ENCODE results near the gene PDE4D.
"Not testable (repeated sequence)": the region's sequence is repeated elsewhere in the genome, so short reads cannot be mapped to it uniquely, and the experiment has no call there.

Gene PDE4D

DNA sequence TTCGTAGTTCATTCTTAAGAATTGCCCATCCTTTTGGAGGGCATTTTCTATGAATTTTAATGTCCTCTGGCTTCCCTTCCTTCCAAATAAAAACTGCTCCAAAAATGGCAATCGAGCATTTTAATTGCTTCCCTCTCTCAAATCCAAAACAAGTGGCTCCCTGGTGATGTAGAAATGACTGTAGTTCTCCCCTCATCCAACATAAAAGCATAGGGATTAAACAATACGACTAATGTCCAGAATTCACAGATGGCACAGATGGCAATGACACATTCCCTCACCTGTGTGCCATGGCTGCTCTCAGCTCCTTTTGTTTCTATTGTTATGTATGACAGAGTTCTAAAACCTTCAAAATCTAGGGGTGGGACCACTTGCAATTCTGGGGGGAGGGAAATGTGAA, 893.3 kb downstream of the PDE4D start:
- H3K4me2 ChIP-seq (ENCODE audit: low read length) = no peak overlapping the region
- no peaks in the 10 kb centered on the region for H3K36me3 ChIP-seq (ENCODE audit: insufficient read depth, low read length)
- no peaks in the 10 kb centered on the region for H3K27me3 ChIP-seq (ENCODE audit: control insufficient read depth, insufficient read depth, low read length)
- H3K9me3 ChIP-seq (replicated peaks; ENCODE audit: low read length) = no peaks in the 10 kb centered on the region
- no peak overlapping the region for H3K4me3 ChIP-seq (ENCODE audit: low read length)
- no peak overlapping the region for H3K9ac ChIP-seq (ENCODE audit: low read depth, low read length)
- H3K4me1 ChIP-seq (ENCODE audit: control insufficient read depth, insufficient read depth, low read length) = no peaks in the 10 kb centered on the region

DNA sequence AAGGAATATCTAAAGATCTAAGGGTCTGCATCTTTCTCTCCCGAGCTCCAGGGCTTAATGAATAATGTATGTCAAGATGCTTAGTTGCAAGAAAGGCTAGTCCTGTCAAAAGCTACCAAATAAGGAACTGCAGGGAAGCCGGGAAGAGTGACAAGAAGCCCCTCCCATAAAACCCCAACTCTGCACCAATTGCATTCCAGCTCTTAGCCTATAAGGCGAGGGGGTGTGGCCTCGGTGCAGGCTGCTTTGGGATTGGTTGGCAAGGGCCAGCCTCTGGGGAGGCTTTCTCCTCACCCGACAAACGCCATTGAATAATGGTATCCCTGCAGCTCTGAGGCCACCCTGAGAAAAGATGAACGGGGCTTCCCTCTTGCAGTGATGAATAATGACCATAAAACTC, 893.7 kb downstream of the PDE4D start:
- H3K4me2 ChIP-seq (ENCODE audit: low read length) = no peak overlapping the region

DNA sequence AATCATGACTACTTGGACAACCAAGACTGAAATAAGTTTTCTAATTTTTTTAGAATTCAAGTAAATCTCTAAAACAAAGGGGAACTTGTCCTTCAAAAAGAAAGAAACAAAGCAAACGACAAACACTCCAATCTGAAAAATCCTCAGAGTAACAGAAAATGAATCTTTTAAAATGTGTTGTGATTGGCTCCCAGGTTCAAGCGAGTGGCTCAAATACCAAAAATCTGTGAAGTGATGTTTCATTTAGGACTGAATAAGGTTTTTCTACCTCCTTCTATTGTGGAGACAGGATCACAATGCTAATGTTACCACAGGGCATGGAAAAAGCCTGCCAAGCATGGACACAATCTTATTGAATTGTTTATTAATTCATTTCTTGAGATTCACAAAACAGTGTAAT, 895.0 kb downstream of the PDE4D start:
- no peaks in the 10 kb centered on the region for H3K9me3 ChIP-seq (replicated peaks; ENCODE audit: low read length)
- no peak overlapping the region for H3K4me2 ChIP-seq (ENCODE audit: low read length)
- no peaks in the 10 kb centered on the region for H3K36me3 ChIP-seq (ENCODE audit: insufficient read depth, low read length)
- H3K9ac ChIP-seq (ENCODE audit: low read depth, low read length) = no peak overlapping the region
- no peaks in the 10 kb centered on the region for H3K4me1 ChIP-seq (ENCODE audit: control insufficient read depth, insufficient read depth, low read length)
- no peak overlapping the region for H3K4me3 ChIP-seq (ENCODE audit: low read length)
- no peaks in the 10 kb centered on the region for H3K27me3 ChIP-seq (ENCODE audit: control insufficient read depth, insufficient read depth, low read length)

More for the DNA sequence above, 893.7 kb downstream of the PDE4D start:
- Histone ChIP-seq H3K4me1 (ENCODE audit: control insufficient read depth, insufficient read depth, low read length) (no peaks in the 10 kb centered on the region), H3K27me3 (ENCODE audit: control insufficient read depth, insufficient read depth, low read length) (no peaks in the 10 kb centered on the region), H3K4me3 (ENCODE audit: low read length) (no peak overlapping the region), H3K36me3 (ENCODE audit: insufficient read depth, low read length) (no peaks in the 10 kb centered on the region), H3K9me3 (replicated peaks; ENCODE audit: low read length) (no peaks in the 10 kb centered on the region), H3K9ac (ENCODE audit: low read depth, low read length) (no peak overlapping the region)

DNA sequence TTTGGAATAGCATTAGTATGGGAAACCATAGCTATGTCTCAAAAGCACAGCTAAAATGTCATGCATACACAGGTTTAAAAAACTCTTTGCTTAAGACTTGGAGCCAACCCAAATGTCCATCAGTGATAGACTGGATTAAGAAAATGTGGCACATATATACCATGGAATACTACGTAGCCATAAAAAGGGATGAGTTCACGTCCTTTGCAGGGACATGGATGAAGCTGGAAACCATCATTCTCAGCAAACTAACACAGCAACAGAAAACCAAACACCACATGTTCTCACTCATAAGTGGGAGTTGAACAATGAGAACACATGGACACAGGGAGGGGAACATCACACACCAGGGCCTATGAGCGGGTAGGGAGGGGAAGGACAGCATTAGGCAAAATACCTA, 897.7 kb downstream of the PDE4D start:
- not testable (repeated sequence) for H3K4me3 ChIP-seq (ENCODE audit: low read length); H3K36me3 ChIP-seq (ENCODE audit: insufficient read depth, low read length); H3K27me3 ChIP-seq (ENCODE audit: control insufficient read depth, insufficient read depth, low read length); H3K9ac ChIP-seq (ENCODE audit: low read depth, low read length); H3K4me1 ChIP-seq (ENCODE audit: control insufficient read depth, insufficient read depth, low read length); H3K4me2 ChIP-seq (ENCODE audit: low read length); H3K9me3 ChIP-seq (replicated peaks; ENCODE audit: low read length)

DNA sequence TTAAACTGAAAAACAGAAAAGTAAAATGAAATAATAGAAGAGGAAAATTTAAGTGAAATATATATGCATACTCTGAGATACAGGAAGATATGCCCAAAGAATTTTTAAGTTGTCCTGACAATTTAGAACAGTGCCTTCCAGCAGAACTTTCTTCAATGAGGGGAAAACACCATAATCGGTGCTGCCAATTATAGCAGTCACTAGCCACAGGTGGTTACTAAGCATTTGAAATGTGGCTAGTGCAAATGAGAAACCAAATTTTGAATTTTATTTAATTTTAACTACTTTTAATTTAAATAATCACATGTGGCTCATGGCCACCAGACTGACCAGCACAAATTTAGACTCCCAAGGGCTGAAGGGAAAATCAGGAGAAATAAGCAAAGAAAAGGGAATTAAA, 900.1 kb downstream of the PDE4D start:
- Histone ChIP-seq H3K4me3 (ENCODE audit: low read length) (no peak overlapping the region), H3K27me3 (ENCODE audit: control insufficient read depth, insufficient read depth, low read length) (no peaks in the 10 kb centered on the region), H3K9me3 (replicated peaks; ENCODE audit: low read length) (no peaks in the 10 kb centered on the region), H3K36me3 (ENCODE audit: insufficient read depth, low read length) (peaks cover under 1% of the 10 kb centered on the region), H3K4me1 (ENCODE audit: control insufficient read depth, insufficient read depth, low read length) (no peaks in the 10 kb centered on the region), H3K9ac (ENCODE audit: low read depth, low read length) (no peak overlapping the region), H3K4me2 (ENCODE audit: low read length) (no peak overlapping the region)

DNA sequence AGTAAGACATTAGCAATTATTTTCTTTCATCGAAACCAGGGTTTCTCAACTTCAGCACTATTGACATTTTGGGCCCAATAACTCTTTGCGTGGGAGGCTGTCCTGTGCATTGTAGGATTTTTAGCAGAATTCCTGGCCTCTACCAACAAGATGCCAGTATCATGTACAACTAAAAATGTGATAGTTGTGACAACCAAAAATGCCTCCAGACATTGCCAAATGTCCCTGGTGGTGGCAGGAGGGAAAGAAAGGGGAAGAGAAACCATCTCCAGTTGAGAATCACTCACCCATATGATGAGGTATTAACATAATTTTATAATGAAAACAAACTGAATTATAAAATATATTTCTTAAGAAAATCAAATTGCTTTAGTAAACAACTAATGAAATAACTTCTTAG, 904.6 kb downstream of the PDE4D start:
- no peaks in the 10 kb centered on the region for H3K9me3 ChIP-seq (replicated peaks; ENCODE audit: low read length)
- no peak overlapping the region for H3K9ac ChIP-seq (ENCODE audit: low read depth, low read length)
- H3K27me3 ChIP-seq (ENCODE audit: control insufficient read depth, insufficient read depth, low read length) = no peaks in the 10 kb centered on the region
- no peak overlapping the region for H3K4me3 ChIP-seq (ENCODE audit: low read length)
- peaks cover 7% of the 10 kb centered on the region for H3K36me3 ChIP-seq (ENCODE audit: insufficient read depth, low read length)
- no peak overlapping the region for H3K4me2 ChIP-seq (ENCODE audit: low read length)
- no peaks in the 10 kb centered on the region for H3K4me1 ChIP-seq (ENCODE audit: control insufficient read depth, insufficient read depth, low read length)

DNA sequence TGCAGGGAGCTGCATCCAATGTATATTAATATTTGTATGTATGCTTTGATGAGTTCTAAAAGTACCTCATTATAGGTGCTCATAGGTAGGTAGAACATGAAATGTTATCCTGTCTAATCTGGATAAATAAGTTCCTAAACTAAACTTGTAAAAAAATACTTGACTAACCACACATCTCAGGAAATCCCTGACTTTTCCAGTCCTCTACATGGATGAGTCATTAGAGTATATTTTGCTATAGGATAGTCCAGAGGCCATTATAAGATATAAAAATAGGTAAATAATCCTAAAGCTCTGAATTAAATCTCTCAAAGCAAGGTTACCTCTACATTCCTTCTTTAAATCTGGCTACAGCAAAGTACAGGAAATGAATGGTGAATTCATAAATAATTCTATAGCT, 906.3 kb downstream of the PDE4D start:
- Histone ChIP-seq H3K9ac (ENCODE audit: low read depth, low read length) (no peak overlapping the region), H3K9me3 (replicated peaks; ENCODE audit: low read length) (no peaks in the 10 kb centered on the region), H3K4me1 (ENCODE audit: control insufficient read depth, insufficient read depth, low read length) (no peaks in the 10 kb centered on the region), H3K27me3 (ENCODE audit: control insufficient read depth, insufficient read depth, low read length) (no peaks in the 10 kb centered on the region), H3K4me3 (ENCODE audit: low read length) (no peak overlapping the region), H3K36me3 (ENCODE audit: insufficient read depth, low read length) (peaks cover 10% of the 10 kb centered on the region), H3K4me2 (ENCODE audit: low read length) (no peak overlapping the region)

GRCh38 chr5:58986281-58986680, 907.2 kb downstream of the PDE4D start:
- Histone ChIP-seq H3K4me1 (ENCODE audit: control insufficient read depth, insufficient read depth, low read length) (no peaks in the 10 kb centered on the region), H3K9me3 (replicated peaks; ENCODE audit: low read length) (no peaks in the 10 kb centered on the region), H3K36me3 (ENCODE audit: insufficient read depth, low read length) (peaks cover 10% of the 10 kb centered on the region), H3K9ac (ENCODE audit: low read depth, low read length) (no peak overlapping the region), H3K27me3 (ENCODE audit: control insufficient read depth, insufficient read depth, low read length) (no peaks in the 10 kb centered on the region), H3K4me3 (ENCODE audit: low read length) (no peak overlapping the region), H3K4me2 (ENCODE audit: low read length) (no peak overlapping the region)

DNA sequence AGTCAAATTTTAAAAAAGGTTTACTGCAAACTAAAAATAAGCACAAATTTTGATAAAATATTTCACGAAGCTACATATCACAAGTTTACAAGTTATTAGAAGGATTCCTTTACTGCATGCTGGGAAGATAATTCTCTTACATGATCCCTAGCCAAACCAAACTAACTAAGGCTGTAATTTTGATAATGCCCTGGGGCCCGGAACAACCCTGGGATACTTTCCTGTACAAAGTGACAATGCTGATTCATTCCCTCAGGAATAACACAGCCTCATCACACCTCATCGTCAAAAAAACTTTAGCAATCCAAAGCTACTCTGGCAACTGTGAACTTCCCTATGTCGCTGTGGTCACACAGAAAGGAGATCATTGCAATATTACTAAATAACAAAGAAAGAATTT, 907.8 kb downstream of the PDE4D start:
- Histone ChIP-seq H3K9ac (ENCODE audit: low read depth, low read length) (no peak overlapping the region), H3K36me3 (ENCODE audit: insufficient read depth, low read length) (peaks cover 10% of the 10 kb centered on the region), H3K27me3 (ENCODE audit: control insufficient read depth, insufficient read depth, low read length) (no peaks in the 10 kb centered on the region)

DNA sequence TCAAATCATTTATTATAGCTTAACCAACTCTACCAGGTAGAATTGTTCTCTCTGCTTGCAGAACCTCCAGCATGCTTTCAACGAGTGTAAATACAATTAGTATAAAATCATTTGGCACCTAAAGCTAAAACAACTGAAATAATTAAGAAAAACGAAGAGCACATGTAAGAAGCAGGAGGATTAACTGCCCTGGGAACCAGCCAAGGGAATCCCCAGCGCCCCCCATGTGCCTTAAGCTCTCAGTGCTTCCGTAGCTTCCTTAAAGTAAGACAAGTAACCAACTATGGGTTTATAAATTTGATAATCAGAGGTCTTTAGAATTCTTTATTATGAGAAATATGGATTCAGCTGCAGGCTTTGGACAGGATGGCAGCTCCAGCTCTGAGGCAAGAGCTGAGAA, 908.2 kb downstream of the PDE4D start:
- H3K4me3 ChIP-seq (ENCODE audit: low read length) = no peak overlapping the region
- no peaks in the 10 kb centered on the region for H3K4me1 ChIP-seq (ENCODE audit: control insufficient read depth, insufficient read depth, low read length)
- H3K4me2 ChIP-seq (ENCODE audit: low read length) = no peak overlapping the region
- H3K9me3 ChIP-seq (replicated peaks; ENCODE audit: low read length) = no peaks in the 10 kb centered on the region
- no peaks in the 10 kb centered on the region for H3K27me3 ChIP-seq (ENCODE audit: control insufficient read depth, insufficient read depth, low read length)
- peaks cover 10% of the 10 kb centered on the region for H3K36me3 ChIP-seq (ENCODE audit: insufficient read depth, low read length)
- H3K9ac ChIP-seq (ENCODE audit: low read depth, low read length) = no peak overlapping the region

More for the DNA sequence above, 907.8 kb downstream of the PDE4D start:
- Histone ChIP-seq H3K4me2 (ENCODE audit: low read length) (no peak overlapping the region), H3K9me3 (replicated peaks; ENCODE audit: low read length) (no peaks in the 10 kb centered on the region), H3K4me1 (ENCODE audit: control insufficient read depth, insufficient read depth, low read length) (no peaks in the 10 kb centered on the region), H3K4me3 (ENCODE audit: low read length) (no peak overlapping the region)

DNA sequence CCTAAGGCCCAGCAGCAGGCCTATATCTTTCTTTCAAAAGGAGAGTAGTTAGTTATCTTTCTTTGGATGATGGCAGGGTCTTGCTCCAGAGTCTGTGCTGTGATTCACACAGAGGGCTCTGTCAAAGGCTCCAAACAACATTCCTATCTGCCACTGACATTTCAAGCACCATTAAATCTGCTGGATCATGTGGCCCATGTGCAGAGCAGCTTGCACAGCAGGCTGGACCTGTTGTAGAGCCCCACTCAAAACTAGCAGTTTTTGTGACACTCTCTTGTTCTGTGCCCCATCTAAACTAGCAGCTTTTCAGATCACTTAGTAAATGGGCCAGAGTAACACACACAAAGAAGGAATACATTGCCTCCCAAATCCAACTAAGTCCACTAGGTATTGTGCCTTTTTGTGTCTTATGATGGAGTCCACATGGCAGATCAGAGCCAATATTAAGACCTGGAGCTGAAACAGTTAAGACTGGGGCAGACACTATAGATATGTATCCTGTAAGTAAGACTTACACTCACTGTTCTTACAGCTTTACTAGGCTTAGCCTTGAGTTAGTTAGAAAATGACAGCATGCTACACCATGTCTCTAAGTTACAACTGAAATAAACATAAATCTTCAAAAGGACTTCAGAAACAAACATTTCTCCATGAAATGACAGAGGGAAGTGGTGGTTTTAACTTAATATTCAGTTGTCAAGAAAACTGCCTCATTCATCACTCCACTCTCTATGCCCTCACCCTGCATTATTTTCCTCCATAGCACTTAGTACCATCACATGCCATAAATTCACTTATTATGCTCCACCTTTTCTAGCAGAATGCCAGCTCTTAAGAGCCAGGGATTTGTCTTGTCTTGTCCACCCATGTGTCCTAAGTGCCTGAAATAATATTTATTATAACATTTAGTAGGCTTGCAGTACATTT, 909.7 kb downstream of the PDE4D start:
- Histone ChIP-seq H3K27me3 (ENCODE audit: control insufficient read depth, insufficient read depth, low read length) (no peaks in the 10 kb centered on the region), H3K4me3 (ENCODE audit: low read length) (no peak overlapping the region), H3K9me3 (replicated peaks; ENCODE audit: low read length) (no peaks in the 10 kb centered on the region), H3K4me2 (ENCODE audit: low read length) (no peak overlapping the region), H3K9ac (ENCODE audit: low read depth, low read length) (no peak overlapping the region), H3K36me3 (ENCODE audit: insufficient read depth, low read length) (peaks cover 14% of the 10 kb centered on the region), H3K4me1 (ENCODE audit: control insufficient read depth, insufficient read depth, low read length) (no peaks in the 10 kb centered on the region)

- H3K36me3 ChIP-seq (ENCODE audit: insufficient read depth, low read length) = peaks cover 7% of the 10 kb centered on the region
- no peaks in the 10 kb centered on the region for H3K4me1 ChIP-seq (ENCODE audit: control insufficient read depth, insufficient read depth, low read length)
- H3K9me3 ChIP-seq (replicated peaks; ENCODE audit: low read length) = no peaks in the 10 kb centered on the region
- H3K27me3 ChIP-seq (ENCODE audit: control insufficient read depth, insufficient read depth, low read length) = no peaks in the 10 kb centered on the region
- no peak overlapping the region for H3K4me3 ChIP-seq (ENCODE audit: low read length)
- no peak overlapping the region for H3K9ac ChIP-seq (ENCODE audit: low read depth, low read length)
- H3K4me2 ChIP-seq (ENCODE audit: low read length) = no peak overlapping the region
Observed at GRCh38 chr5:58980890-58981289, 912.6 kb downstream of the PDE4D start.

Measured in skeletal muscle satellite cell (primary cell).